Measurements from ENCODE around the gene TNC.

TNC gene

GRCh38 chr9:115039516-115040120 is 78.3 kb downstream of the TNC start:
- no peak for DNase-seq

DNA sequence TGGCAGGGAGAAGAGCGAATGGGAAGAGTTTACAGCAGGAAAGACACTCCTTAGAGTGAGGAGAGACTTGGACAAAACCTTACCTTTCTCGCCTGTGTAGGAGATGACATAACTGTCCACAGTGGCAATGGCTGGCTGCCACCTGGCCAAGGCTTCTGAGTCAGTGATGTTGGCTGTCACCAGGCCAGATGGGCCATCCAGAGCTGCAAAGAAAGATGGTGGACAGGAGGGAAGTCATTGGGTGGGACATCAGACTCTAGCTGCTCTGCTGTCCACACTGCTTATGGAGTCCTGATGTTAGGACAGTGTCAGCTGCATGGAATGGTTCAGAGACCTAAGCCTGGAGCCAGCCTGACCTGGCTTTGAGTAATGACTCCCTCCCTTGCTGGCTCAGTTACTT is 79.8 kb downstream of the TNC start:
- DNase-seq = no peak

DNA sequence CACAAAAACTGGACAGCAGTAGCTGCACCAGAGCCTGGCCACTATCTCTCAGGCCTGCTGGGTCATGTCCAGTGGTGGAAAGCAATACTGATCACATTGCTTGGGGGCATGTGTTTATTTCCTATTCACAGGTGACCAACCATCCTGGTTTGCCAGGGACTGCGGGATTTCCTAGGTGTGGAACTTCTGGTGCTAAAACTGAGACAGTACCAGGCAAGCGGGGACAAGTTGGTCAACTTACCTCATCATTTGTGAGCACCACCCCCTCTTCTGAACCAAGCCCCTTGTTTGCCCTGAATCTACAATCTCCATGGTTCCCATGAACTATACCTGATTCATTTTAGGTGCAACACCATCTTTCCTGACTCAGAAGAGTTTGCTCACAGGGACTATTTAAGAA is 81.3 kb downstream of the TNC start:
- DNase-seq = no peak

- DNase-seq = no peak
Measured at GRCh38 chr9:115035841-115036612, 81.9 kb downstream of the TNC start.

DNA sequence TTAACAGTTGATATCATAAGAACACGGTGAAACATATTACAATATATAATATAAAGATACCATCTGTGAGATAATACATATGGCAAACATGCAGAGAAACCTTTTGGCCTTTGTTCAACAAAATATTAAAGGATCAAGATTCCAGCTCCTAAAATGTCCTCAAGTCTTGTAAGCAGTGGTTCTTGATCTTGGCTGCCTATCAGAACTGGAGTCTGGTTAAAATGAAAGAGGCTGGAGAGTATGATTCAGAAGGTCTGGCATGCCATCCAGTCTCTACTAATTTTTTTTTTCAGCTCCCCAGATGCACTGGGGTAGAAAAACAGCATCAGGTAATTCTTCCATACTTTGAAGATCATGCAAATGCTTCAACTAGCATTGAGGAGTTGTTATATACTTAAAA is 83.2 kb downstream of the TNC start:
- no peak for DNase-seq

DNA sequence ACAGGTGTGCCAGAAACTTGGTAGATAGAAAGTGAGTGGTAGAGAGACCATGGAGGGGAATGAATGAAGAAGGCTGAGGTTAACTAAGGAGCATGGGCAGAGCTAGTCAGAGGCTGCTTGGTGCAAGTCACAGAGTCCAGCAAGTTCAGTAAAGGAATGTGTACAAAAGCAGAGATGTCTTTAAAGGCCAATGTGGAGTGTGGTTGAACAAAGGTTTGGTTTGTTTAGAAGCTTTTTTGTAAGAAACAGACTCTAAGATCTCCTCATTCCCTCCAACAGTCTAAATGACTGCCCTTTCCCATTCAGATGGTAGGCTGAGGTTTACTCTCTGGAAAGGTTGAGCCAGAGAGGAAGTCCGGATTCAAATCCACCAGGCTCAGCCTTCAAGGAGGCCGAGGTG is 84.2 kb downstream of the TNC start:
- no peak for DNase-seq

DNA sequence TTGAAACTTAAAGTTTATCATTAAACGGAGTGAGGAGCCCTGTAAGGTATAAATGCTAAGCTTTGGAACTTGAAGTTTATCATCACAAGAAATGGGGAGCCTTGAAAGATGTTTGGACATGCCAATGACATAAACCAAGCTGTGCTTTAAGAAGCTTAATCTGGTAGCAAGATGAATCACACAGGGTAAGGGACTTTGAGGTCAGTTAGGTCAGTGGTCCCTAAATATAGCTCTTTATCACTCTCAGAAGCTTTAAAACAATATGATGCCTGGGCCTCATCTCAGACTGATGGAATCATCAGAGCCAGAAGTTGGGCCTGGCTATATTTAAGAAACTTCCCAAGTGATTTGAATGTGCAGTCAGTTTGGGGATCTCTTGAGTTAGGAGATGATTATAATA is 85.7 kb downstream of the TNC start:
- DNase-seq = no peak

GRCh38 chr9:115030006-115030405 is 88.0 kb downstream of the TNC start:
- no peak for DNase-seq

- no peak for DNase-seq
Measured at GRCh38 chr9:115025721-115026120, 92.2 kb downstream of the TNC start.

DNA sequence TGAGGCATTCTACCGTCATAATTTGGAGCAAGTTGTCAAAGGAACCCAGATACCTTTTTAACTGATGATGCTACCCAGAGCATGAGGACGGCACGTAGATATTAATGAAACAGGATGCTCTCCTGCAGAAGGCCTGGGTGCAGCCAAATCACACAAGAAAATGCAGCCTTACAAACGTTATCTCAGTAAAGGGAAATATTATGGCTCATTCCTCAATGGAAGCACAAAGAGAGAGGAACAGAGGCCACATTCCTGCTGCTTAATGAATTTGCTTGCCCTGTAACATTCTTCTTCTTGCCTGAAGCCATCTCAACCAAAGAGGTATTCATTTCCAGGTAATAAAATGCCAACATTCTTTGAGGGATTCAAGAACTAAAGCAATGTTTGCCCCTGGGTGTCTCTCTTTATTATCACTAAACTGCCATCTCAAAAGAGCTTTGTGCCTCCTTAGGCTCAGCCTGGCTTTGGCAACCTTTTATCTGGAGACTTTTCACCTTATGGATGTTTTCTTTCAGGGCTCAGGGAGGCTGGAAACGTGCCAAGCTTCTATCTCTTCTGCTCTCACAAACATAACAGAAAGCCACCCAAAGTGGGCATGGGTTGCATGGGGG is 92.9 kb downstream of the TNC start:
- no peak for DNase-seq

- DNase-seq = no peak
Measured at GRCh38 chr9:115022760-115023434, 95.1 kb downstream of the TNC start.

GRCh38 chr9:115018547-115019435 is 99.2 kb downstream of the TNC start:
- no peak for DNase-seq

- DNase-seq = no peak
Measured at GRCh38 chr9:115016344-115016743, 101.6 kb downstream of the TNC start.

DNA sequence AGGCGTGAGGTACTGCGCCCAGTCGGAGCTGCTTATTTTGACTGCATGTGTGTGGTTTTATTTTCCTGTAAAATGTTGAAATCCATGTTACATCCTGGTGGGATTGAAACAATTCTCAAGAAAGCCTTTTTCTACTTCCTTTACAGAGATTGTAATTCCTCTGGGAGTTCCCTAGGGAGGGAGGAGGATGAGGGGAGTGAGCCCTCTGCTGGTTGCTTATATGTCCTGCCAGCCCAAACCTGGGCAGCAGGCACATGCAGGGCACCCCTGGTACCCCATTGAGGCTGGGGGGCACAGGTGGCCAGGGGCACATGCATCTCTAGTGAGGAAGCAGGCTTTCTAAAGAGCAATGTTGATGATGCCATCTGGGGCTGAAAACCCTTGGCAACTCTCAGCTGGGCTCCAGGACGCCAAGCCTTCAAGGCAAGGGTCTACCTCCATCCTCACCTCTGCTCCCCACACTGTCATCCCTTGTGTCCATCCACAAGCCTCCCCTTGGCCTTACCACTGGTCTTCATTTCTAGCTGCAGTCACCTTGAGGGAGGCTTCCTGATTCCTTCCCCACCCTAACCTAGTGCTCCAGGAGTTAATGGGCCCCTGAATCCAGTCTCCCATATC is 102.8 kb downstream of the TNC start:
- DNase-seq = peak; percentile 9

DNA sequence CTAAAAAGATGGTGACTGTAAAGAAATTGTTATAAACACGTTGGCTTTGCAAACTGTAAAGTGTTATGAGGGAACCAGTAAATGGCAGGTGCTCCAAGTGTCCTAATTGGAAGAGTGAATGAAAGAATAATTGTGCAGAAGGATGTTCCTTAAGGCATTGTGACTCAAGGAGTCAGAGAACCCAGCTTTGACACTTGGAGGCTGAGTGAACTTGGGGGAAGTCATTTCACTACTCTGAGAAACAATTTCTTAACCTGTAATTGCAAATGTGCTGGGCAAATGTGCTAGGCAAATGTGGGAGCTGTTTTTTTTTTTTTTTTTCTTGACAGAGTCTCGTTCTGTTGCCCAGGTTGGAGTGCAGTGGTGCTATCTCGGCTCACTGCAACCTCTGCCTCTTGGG is 103.5 kb downstream of the TNC start:
- DNase-seq = no peak

- peak; percentile 17 for DNase-seq
Measured at GRCh38 chr9:115013998-115014397, 104.0 kb downstream of the TNC start.

DNA sequence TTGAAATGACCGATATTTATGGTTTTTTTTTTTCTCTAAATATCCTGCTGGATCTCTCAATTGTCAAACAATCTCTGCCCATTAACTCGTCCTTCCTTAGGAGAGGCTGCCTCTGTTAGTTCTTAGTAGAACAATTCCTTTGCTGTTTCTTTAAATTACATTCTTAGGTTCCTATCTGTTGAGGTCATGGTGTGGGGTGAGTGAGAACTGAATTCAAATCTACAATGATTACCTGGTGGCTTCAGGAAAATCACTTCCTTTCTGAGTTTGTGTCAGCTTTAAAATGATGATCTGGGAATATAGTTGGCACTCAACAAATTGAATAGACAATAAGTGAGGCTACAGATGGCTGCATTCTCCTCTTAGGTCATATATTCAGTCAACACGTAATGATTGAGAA is 105.5 kb downstream of the TNC start:
- DNase-seq = no peak

DNA sequence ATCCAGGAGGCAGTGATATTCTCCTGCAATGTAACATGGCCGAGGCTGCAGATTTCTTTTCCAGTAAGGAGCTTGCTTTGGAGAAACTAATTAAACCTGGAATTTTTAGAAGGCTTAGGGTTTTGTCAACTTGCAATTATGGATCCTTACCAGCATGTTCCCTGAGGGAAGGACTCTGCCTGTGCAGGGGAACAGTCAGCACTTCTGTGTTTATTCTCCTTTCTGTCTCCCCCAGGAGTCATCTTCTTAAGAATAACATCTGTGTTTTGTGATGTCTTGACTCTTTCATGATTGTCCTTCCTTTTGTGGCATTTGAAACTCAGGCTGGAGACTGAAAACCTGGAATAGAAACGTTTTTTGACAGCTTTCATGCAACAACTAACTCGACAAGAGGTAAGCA is 107.1 kb downstream of the TNC start:
- no peak for DNase-seq

DNA sequence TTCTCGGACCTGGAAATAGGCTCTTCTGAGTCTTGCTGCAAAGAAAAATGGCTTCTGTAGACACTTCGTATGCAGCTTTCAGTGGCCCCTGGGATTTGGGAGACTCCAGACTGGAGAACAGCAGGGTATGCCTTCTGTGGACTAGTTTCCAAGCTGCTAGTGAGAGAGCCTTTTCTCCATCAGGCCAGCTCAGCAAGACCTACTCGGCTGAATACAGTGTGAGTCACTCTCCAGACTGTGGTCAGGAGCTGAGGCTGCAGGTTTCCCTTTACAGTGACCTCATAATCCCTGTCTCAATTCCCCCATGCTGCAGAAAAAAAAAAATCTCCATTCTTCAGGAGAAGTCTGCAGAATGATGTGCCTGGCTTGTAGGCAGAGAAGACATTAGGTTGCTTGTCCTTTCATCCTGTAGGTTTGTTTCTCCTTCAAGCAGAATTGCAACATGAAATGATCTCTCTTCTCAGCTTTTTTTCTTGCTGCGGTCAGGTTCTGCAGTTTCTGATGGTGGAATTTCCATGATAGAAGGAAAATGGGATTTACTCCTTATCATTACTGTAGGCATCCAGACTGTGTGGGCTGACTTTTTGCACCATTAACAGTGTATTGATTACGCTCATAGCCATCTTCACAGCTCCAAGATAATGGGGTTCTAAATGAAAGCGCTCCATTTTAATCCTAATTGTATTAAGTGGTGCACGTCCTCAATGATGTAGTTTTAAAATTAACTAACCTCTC is 109.3 kb downstream of the TNC start:
- DNase-seq = no peak

GRCh38 chr9:115006660-115007059 is 111.3 kb downstream of the TNC start:
- no peak for DNase-seq

DNA sequence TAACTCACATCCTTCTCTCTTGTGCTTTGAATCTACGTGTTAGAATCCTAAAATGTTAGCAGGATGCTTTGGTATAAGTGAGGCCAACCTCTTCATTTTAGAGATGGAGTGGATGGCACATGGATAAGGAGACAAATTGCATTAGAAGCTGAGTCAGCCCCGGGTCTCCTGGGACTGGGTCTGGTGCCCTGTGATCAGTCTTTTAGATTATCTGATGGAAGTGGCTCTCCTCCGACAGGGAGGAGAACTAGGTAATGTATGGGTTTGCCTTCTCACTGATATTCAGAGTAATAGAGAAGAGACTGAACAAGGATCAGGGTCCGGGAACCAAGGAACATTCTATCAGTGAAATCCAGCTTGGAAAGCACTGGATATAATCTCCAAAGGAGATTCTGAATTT is 112.6 kb downstream of the TNC start:
- DNase-seq = no peak

- no peak for DNase-seq
Measured at GRCh38 chr9:115004545-115004944, 113.4 kb downstream of the TNC start.

Data from NCI-H1048 (cell line).